HepG2 (cell line): ENCODE measurements around the gene STPG4. TPM values are rescaled to one million over a fixed set of nuclear protein-coding genes. Genes with fewer than 3 reads are reported as not detected.
A peak's percentile ranks its signal among the peaks of the same experiment; 100 is the strongest.

ENCODE experiments used
- AHR ChIP-seq: IDR thresholded peaks from 2 replicates; pipeline ENCODE4 v1.6.1; 2018; ENCODE audit warnings: missing genetic modification reagents, missing compliant biosample characterization
- CREM ChIP-seq, 2 experiments: sonication (generic) in 1 of 2; formaldehyde crosslinking in 1 of 2; IDR thresholded peaks; 2 replicates each; pipeline versions ENCODE4 v1.4.0 to v1.6.1; 2016 to 2020; ENCODE audit warnings: antibody characterized with exemption in 1 of 2, mild to moderate bottlenecking in 1 of 2, missing genetic modification reagents in 1 of 2
- EED ChIP-seq: sonication (generic); formaldehyde crosslinking; IDR thresholded peaks from 2 replicates; pipeline ENCODE4 v1.5.0; 2020; ENCODE audit warnings: mild to moderate bottlenecking, missing genetic modification reagents
- HNF4A ChIP-seq: sonication (generic); formaldehyde crosslinking; IDR thresholded peaks from 2 replicates; pipeline ENCODE4 v1.4.0; 2020; ENCODE audit warnings: missing genetic modification reagents
- IRF2 ChIP-seq: IDR thresholded peaks from 2 replicates; pipeline ENCODE4 v1.6.1; 2018; ENCODE audit warnings: missing genetic modification reagents, missing compliant biosample characterization
- KLF15 ChIP-seq: sonication (generic); formaldehyde crosslinking; IDR thresholded peaks from 2 replicates; pipeline ENCODE4 v1.8.1; 2023; ENCODE audit warnings: borderline replicate concordance, mild to moderate bottlenecking, inconsistent platforms, missing genetic modification reagents, mixed read lengths
- MTERF4 ChIP-seq: sonication (generic); formaldehyde crosslinking; IDR thresholded peaks from 2 replicates; pipeline ENCODE4 v1.8.0; 2023; ENCODE audit warnings: mild to moderate bottlenecking, missing genetic modification reagents
- NCOA2 ChIP-seq: sonication (generic); formaldehyde crosslinking; IDR thresholded peaks from 2 replicates; pipeline ENCODE4 v1.8.0; 2022; ENCODE audit warnings: inconsistent platforms
- NFE2L2 ChIP-seq: fragments of 150-350 bp; IDR thresholded peaks from 2 replicates; pipeline ENCODE4 v1.6.1; 2014; ENCODE audit warnings: low read length
- NFIB ChIP-seq: sonication (generic); formaldehyde crosslinking; IDR thresholded peaks from 2 replicates; pipeline ENCODE4 v1.9.0; 2021; ENCODE audit warnings: missing genetic modification reagents, mild to moderate bottlenecking, borderline replicate concordance
- NFKBIZ ChIP-seq: IDR thresholded peaks from 2 replicates; pipeline ENCODE4 v1.6.1; 2018; ENCODE audit warnings: missing genetic modification reagents, missing compliant biosample characterization
- SRSF4 ChIP-seq: fragments of 200-400 bp; formaldehyde crosslinking; IDR thresholded peaks from one replicate; pipeline ENCODE4 v1.6.1; 2018; ENCODE audit warnings: mild to moderate bottlenecking, low read depth, low read length, moderate library complexity; ENCODE audit not compliant: poor library complexity, severe bottlenecking
- XRCC5 ChIP-seq: fragments of 200-400 bp; formaldehyde crosslinking; optimal IDR thresholded peaks from 2 replicates; pipeline ENCODE3; 2017; ENCODE audit warnings: mild to moderate bottlenecking, low read length
- ZNF264 ChIP-seq: sonication (generic); formaldehyde crosslinking; IDR thresholded peaks from 2 replicates; pipeline ENCODE4 v1.4.0; 2020; ENCODE audit warnings: missing genetic modification reagents
- ZNF282 ChIP-seq: fragments of 450-650 bp; IDR thresholded peaks from 2 replicates; pipeline ENCODE4 v1.6.1; 2018; ENCODE audit not compliant: partially characterized antibody
- ZNF329 ChIP-seq: sonication (generic); formaldehyde crosslinking; IDR thresholded peaks from 2 replicates; pipeline ENCODE4 v1.9.0; 2021; ENCODE audit warnings: low read depth, mild to moderate bottlenecking, missing genetic modification reagents
- ZNF354B ChIP-seq: sonication (generic); formaldehyde crosslinking; IDR thresholded peaks from 2 replicates; pipeline ENCODE4 v1.8.0; 2022; ENCODE audit warnings: mild to moderate bottlenecking, missing genetic modification reagents
- ZNF557 ChIP-seq: sonication (generic); formaldehyde crosslinking; IDR thresholded peaks from 2 replicates; pipeline ENCODE4 v1.4.0; 2020; ENCODE audit warnings: missing genetic modification reagents
- ZNF772 ChIP-seq: sonication (generic); formaldehyde crosslinking; IDR thresholded peaks from 2 replicates; pipeline ENCODE4 v1.5.0; 2020; ENCODE audit warnings: mild to moderate bottlenecking, missing genetic modification reagents
- ZNF780A ChIP-seq: sonication (generic); formaldehyde crosslinking; IDR thresholded peaks from 2 replicates; pipeline ENCODE4 v1.8.0; 2022; ENCODE audit warnings: mild to moderate bottlenecking, missing genetic modification reagents, moderate library complexity
- ZUFSP ChIP-seq: sonication (generic); formaldehyde crosslinking; IDR thresholded peaks from 2 replicates; pipeline ENCODE4 v1.9.0; 2021; ENCODE audit warnings: missing genetic modification reagents, mild to moderate bottlenecking, borderline replicate concordance
- polyA plus RNA-seq, 8 experiments: library from polyadenylated mRNA; depleted of rRNA in 3 of 8; stranded (reverse) in 7 of 8; unstranded in 1 of 8; fragments of >200 nt; fragmentation: Illumina TruSeq in 4 of 8; extraction: Trizol in 4 of 8; gene quantifications; 2 replicates each; pipeline versions ENCODE4 v1.2.1 to v1.2.3, GENCODE V29; 2011 to 2016; ENCODE audit warnings: low read depth in 4 of 8, missing spikeins in 1 of 8, mixed read lengths in 1 of 8; ENCODE audit not compliant: insufficient read depth in 1 of 8
- total RNA-seq, 5 experiments: library from RNA; depleted of rRNA; stranded (reverse); fragments of >200 nt; fragmentation: Illumina TruSeq; extraction: Trizol; gene quantifications; 2 replicates each; pipeline ENCODE4 v1.2.3, GENCODE V29; 2016; ENCODE audit warnings: low read depth in 1 of 5
- TF ChIP-seq, protein P1 (sequence below): sonication (generic); formaldehyde crosslinking; IDR thresholded peaks from 2 replicates; pipeline ENCODE4 v1.4.0; 2020; ENCODE audit warnings: missing genetic modification reagents
- TF ChIP-seq, protein P2 (sequence below): IDR thresholded peaks from 2 replicates; pipeline ENCODE4 v1.6.1; 2016; ENCODE audit warnings: missing genetic modification reagents, missing compliant biosample characterization
- TF ChIP-seq, protein P3 (sequence below): sonication (generic); formaldehyde crosslinking; IDR thresholded peaks from 2 replicates; pipeline ENCODE4 v1.4.0; 2020; ENCODE audit warnings: mild to moderate bottlenecking, missing genetic modification reagents

STPG4 gene
- total and polyA plus RNA-seq, 2 of the 13 experiments (the other 11 are each of a cell fraction or from before 2014, with no cell fraction given) = 0.11 to 0.15 TPM

DNA sequence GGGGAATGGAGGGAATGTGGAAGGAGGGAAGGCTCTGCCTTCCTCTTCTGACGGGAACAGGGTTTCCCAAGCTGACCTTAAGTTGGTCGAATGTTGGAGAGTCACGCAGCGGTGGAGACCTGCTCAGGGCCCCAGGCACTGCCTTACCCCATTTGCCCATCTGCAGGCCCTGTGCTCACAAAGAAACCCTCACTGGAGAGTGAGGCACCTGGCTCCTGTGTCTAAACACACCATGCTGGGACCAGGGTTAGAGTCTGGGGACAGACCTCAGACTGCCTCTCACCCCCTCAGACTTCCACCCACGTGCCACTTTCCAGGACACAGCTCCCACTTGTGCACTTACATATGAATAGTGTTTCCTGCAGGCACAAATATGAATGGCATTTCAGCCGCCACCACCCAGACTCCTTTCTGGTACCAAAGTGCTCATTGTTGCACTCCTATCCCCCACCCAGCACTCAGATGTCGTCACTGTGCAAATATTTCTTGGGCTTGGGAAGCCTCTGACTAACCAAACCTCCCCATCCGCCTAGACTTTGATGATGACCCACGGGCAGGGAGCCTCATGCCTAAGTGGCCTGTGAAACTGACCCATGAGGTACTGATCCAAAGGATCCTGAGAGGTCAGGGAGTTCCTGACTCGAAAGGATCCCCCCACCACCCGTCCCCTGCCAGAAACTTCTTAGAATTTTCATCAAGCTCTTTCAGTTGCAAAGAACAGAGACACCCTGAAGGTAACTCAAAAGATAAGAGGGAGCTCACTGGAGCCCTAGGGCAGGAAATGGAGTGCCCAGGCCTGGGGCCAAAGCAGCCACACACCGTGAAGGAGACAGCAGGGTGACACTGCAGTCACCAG is 78.3 kb downstream of the STPG4 start (continued):
- TF ChIP-seq NFIB (no peak), ZNF329 (CRISPR knock-in tag) (0 out of 2 replicates have a peak, but pooled peaks have one; percentile 15), ZNF264 (CRISPR knock-in tag) (peak; percentile 92), SRSF4 (no peak), AHR (CRISPR knock-in tag) (peak; percentile 1; the same call in 1 of the 2 replicates), HNF4A (CRISPR knock-in tag) (peak; percentile 85), ZNF282 (no peak), MTERF4 (no peak), ZNF772 (peak; percentile 98), ZNF354B (CRISPR knock-in tag) (no peak), CREM (IDR thresholded peaks at IDR 0.05) (peak; percentile 92), CREM (CRISPR knock-in tag; IDR thresholded peaks at IDR 0.05) (no peak), EED (CRISPR knock-in tag) (peak; percentile 91; the same call in 1 of the 2 replicates), ZNF557 (peak; percentile 83; the same call in 1 of the 2 replicates), NFKBIZ (CRISPR knock-in tag) (peak; percentile 82), XRCC5 (peak; percentile 94), ZNF780A (0 out of 2 replicates have a peak, but pooled peaks have one; percentile 56), KLF15 (no peak), IRF2 (CRISPR knock-in tag) (peak; percentile 93), ZUFSP (CRISPR knock-in tag) (no peak), NFE2L2 (no peak), NCOA2 (CRISPR knock-in tag) (peak; percentile 95)
- TF ChIP-seq, protein P1, sequence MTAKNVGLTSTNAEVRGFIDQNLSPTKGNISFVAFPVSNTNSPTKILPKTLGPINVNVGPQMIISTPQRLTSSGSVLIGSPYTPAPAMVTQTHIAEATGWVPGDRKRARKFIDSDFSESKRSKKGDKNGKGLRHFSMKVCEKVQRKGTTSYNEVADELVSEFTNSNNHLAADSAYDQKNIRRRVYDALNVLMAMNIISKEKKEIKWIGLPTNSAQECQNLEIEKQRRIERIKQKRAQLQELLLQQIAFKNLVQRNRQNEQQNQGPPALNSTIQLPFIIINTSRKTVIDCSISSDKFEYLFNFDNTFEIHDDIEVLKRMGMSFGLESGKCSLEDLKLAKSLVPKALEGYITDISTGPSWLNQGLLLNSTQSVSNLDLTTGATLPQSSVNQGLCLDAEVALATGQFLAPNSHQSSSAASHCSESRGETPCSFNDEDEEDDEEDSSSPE (CRISPR knock-in tag) = 0 out of 2 replicates have a peak, but pooled peaks have one; percentile 20
- TF ChIP-seq, protein P2, sequence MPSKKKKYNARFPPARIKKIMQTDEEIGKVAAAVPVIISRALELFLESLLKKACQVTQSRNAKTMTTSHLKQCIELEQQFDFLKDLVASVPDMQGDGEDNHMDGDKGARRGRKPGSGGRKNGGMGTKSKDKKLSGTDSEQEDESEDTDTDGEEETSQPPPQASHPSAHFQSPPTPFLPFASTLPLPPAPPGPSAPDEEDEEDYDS (CRISPR knock-in tag) = 0 out of 2 replicates have a peak, but pooled peaks have one; percentile 49
- TF ChIP-seq, protein P3, sequence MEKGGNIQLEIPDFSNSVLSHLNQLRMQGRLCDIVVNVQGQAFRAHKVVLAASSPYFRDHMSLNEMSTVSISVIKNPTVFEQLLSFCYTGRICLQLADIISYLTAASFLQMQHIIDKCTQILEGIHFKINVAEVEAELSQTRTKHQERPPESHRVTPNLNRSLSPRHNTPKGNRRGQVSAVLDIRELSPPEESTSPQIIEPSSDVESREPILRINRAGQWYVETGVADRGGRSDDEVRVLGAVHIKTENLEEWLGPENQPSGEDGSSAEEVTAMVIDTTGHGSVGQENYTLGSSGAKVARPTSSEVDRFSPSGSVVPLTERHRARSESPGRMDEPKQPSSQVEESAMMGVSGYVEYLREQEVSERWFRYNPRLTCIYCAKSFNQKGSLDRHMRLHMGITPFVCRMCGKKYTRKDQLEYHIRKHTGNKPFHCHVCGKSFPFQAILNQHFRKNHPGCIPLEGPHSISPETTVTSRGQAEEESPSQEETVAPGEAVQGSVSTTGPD = peak; percentile 94
